ENCODE results near the gene PTN.

PTN gene

GRCh38 chr7:137366995-137367394, 23.5 kb upstream of the PTN start:
- Histone ChIP-seq H3K4me3 (ENCODE audit: control insufficient read depth in 1 of 7, extremely low read depth in 1 of 7, insufficient read depth in 4 of 7, low read depth in 2 of 7, low read length in 6 of 7) (no peak overlapping the region), H3K36me3 (ENCODE audit: control insufficient read depth in 4 of 4, insufficient read depth in 4 of 4, low read length in 3 of 4) (no peaks in the 10 kb centered on the region), H3K27me3 (replicated peaks in 2 of 5; ENCODE audit: control insufficient read depth in 4 of 5, insufficient read depth in 5 of 5, low read length in 4 of 5) (no peaks in the 10 kb centered on the region), H3K4me1 (ENCODE audit: control extremely low read depth in 1 of 4, control insufficient read depth in 4 of 4, insufficient read depth in 4 of 4, low read length in 3 of 4) (no peaks in the 10 kb centered on the region), H3K9me3 (ENCODE audit: control extremely low read depth in 1 of 5, control insufficient read depth in 4 of 5, insufficient read depth in 2 of 5, low read depth in 1 of 5, low read length in 4 of 5) (peaks cover 0 to 2% (median 0%) of the 10 kb centered on the region in 5 experiments), H3K27ac (ENCODE audit: insufficient read depth in 1 of 2, low read depth in 1 of 2, low read length in 2 of 2, poor library complexity in 1 of 2, severe bottlenecking in 2 of 2) (no peak overlapping the region)
- ChIA-PET POLR2A (no interaction called here), CTCF (no interaction called here)
- 89% methylated on average over 4 of the region's 5 CpGs for WGBS (ENCODE audit: insufficient coverage)
- DNase-seq: no peak

GRCh38 chr7:137363683-137364082, 20.1 kb upstream of the PTN start:
- CTCF ChIA-PET: no interaction called here
- POLR2A ChIA-PET: no interaction called here
- 95% methylated on average over 6 of the region's 6 CpGs for WGBS (ENCODE audit: insufficient coverage)
- H3K4me1 ChIP-seq (ENCODE audit: control extremely low read depth in 1 of 4, control insufficient read depth in 4 of 4, insufficient read depth in 4 of 4, low read length in 3 of 4): no peaks in the 10 kb centered on the region
- H3K27ac ChIP-seq (ENCODE audit: insufficient read depth in 1 of 2, low read depth in 1 of 2, low read length in 2 of 2, poor library complexity in 1 of 2, severe bottlenecking in 2 of 2): no peak overlapping the region
- no peak for DNase-seq
- H3K9me3 ChIP-seq (ENCODE audit: control extremely low read depth in 1 of 5, control insufficient read depth in 4 of 5, insufficient read depth in 2 of 5, low read depth in 1 of 5, low read length in 4 of 5): peaks cover 0 to 15% (median 2%) of the 10 kb centered on the region in 5 experiments
- H3K27me3 ChIP-seq (replicated peaks in 2 of 5; ENCODE audit: control insufficient read depth in 4 of 5, insufficient read depth in 5 of 5, low read length in 4 of 5): no peaks in the 10 kb centered on the region
- no peak overlapping the region for H3K4me3 ChIP-seq (ENCODE audit: control insufficient read depth in 1 of 7, extremely low read depth in 1 of 7, insufficient read depth in 4 of 7, low read depth in 2 of 7, low read length in 6 of 7)
- no peaks in the 10 kb centered on the region for H3K36me3 ChIP-seq (ENCODE audit: control insufficient read depth in 4 of 4, insufficient read depth in 4 of 4, low read length in 3 of 4)

DNA sequence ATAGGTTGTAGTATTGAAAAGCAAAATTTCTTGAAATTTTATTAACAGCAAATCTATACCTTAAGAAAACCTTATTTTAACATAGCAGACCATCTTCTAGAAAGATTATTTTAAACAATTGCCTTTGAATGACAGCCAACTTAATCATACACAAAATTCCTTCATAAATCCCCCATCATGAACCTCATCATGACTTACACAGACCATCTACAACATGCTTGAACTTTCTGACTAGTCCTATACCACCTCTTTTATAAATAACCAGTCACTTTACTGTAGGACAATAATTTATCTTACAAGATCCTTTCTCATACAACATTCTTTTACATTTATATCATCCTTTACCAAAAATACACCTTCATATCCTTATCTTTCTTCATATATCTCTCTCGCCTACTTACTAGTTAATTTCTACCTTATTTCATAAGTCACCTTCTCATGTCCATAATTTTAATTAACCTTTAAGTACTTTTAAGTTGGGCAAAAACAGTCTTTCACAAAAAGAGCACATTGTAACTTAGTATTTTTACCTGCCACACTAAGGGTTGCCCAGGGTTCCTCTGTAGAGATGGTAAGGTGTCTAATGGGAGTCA, 16.6 kb upstream of the PTN start:
- CTCF ChIA-PET: no interaction called here
- Histone ChIP-seq H3K36me3 (ENCODE audit: control insufficient read depth in 4 of 4, insufficient read depth in 4 of 4, low read length in 3 of 4) (no peaks in the 10 kb centered on the region), H3K9me3 (ENCODE audit: control extremely low read depth in 1 of 5, control insufficient read depth in 4 of 5, insufficient read depth in 2 of 5, low read depth in 1 of 5, low read length in 4 of 5) (peaks cover 0 to 17% (median 2%) of the 10 kb centered on the region in 5 experiments), H3K27ac (ENCODE audit: insufficient read depth in 1 of 2, low read depth in 1 of 2, low read length in 2 of 2, poor library complexity in 1 of 2, severe bottlenecking in 2 of 2) (no peak overlapping the region), H3K27me3 (replicated peaks in 2 of 5; ENCODE audit: control insufficient read depth in 4 of 5, insufficient read depth in 5 of 5, low read length in 4 of 5) (no peaks in the 10 kb centered on the region), H3K4me3 (ENCODE audit: control insufficient read depth in 1 of 7, extremely low read depth in 1 of 7, insufficient read depth in 4 of 7, low read depth in 2 of 7, low read length in 6 of 7) (no peak overlapping the region), H3K4me1 (ENCODE audit: control extremely low read depth in 1 of 4, control insufficient read depth in 4 of 4, insufficient read depth in 4 of 4, low read length in 3 of 4) (no peaks in the 10 kb centered on the region)
- WGBS (ENCODE audit: insufficient coverage): 20% methylated on average over 1 of the region's 1 CpG
- POLR2A ChIA-PET: no interaction called here
- DNase-seq: no peak

- Histone ChIP-seq H3K9me3 (ENCODE audit: control extremely low read depth in 1 of 5, control insufficient read depth in 4 of 5, insufficient read depth in 2 of 5, low read depth in 1 of 5, low read length in 4 of 5) (peaks cover 0 to 10% (median 0%) of the 10 kb centered on the region in 5 experiments), H3K27ac (ENCODE audit: insufficient read depth in 1 of 2, low read depth in 1 of 2, low read length in 2 of 2, poor library complexity in 1 of 2, severe bottlenecking in 2 of 2) (no peak overlapping the region), H3K4me3 (ENCODE audit: control insufficient read depth in 1 of 7, extremely low read depth in 1 of 7, insufficient read depth in 4 of 7, low read depth in 2 of 7, low read length in 6 of 7) (no peak overlapping the region), H3K36me3 (ENCODE audit: control insufficient read depth in 4 of 4, insufficient read depth in 4 of 4, low read length in 3 of 4) (no peaks in the 10 kb centered on the region), H3K4me1 (ENCODE audit: control extremely low read depth in 1 of 4, control insufficient read depth in 4 of 4, insufficient read depth in 4 of 4, low read length in 3 of 4) (no peaks in the 10 kb centered on the region), H3K27me3 (replicated peaks in 2 of 5; ENCODE audit: control insufficient read depth in 4 of 5, insufficient read depth in 5 of 5, low read length in 4 of 5) (no peaks in the 10 kb centered on the region)
- no peak for DNase-seq
- POLR2A ChIA-PET: no interaction called here
- CTCF ChIA-PET: no interaction called here
Observed at GRCh38 chr7:137354961-137355360, 11.4 kb upstream of the PTN start.

DNA sequence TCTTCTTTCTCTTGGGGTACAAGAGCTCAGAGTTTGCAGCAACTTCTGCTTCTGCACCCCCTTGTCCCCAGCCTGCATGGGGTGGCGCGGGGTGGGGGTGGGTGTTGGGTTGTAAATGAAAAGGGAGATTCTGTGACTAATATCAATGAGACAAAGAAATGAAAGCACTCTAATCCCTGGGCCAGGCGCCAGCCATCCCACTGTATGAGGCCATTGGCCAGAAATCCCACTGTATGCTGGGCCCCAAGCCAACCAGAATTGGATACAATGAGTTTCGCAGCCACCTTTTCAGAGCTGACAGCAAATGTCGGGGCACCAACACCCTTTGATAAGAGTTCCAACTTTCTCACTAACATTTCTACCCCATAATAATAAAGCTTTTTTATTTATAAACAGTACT, 10.9 kb upstream of the PTN start:
- Histone ChIP-seq H3K4me1 (ENCODE audit: control extremely low read depth in 1 of 4, control insufficient read depth in 4 of 4, insufficient read depth in 4 of 4, low read length in 3 of 4) (no peaks in the 10 kb centered on the region), H3K27me3 (replicated peaks in 2 of 5; ENCODE audit: control insufficient read depth in 4 of 5, insufficient read depth in 5 of 5, low read length in 4 of 5) (no peaks in the 10 kb centered on the region), H3K9me3 (ENCODE audit: control extremely low read depth in 1 of 5, control insufficient read depth in 4 of 5, insufficient read depth in 2 of 5, low read depth in 1 of 5, low read length in 4 of 5) (peaks cover 0 to 6% (median 0%) of the 10 kb centered on the region in 5 experiments), H3K36me3 (ENCODE audit: control insufficient read depth in 4 of 4, insufficient read depth in 4 of 4, low read length in 3 of 4) (no peaks in the 10 kb centered on the region), H3K4me3 (ENCODE audit: control insufficient read depth in 1 of 7, extremely low read depth in 1 of 7, insufficient read depth in 4 of 7, low read depth in 2 of 7, low read length in 6 of 7) (no peak overlapping the region), H3K27ac (ENCODE audit: insufficient read depth in 1 of 2, low read depth in 1 of 2, low read length in 2 of 2, poor library complexity in 1 of 2, severe bottlenecking in 2 of 2) (no peak overlapping the region)
- no peak for DNase-seq
- ChIA-PET CTCF (no interaction called here), POLR2A (no interaction called here)
- WGBS (ENCODE audit: insufficient coverage): 75% methylated on average over 4 of the region's 5 CpGs

DNA sequence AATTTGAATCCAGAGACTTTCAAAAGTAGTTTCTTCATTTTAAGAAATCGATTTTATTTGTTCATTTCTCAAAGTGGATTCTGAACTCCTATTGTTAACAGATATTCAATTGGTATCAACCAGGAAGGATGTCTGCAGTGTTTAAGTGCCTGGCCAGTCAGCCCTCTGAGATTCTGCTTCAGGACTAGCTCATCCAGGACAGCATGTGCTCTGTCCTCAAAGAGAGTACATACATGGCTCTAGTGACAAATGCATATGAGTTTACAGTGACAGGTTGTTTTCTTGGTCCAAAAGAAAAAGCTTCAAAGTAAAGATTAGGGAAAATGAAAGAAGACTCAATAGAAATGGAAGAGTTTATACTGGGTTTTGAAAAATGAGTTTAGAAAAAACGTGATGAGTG, 8.4 kb upstream of the PTN start:
- H3K4me3 ChIP-seq (ENCODE audit: control insufficient read depth in 1 of 7, extremely low read depth in 1 of 7, insufficient read depth in 4 of 7, low read depth in 2 of 7, low read length in 6 of 7): no peak overlapping the region
- no peak overlapping the region for H3K27ac ChIP-seq (ENCODE audit: insufficient read depth in 1 of 2, low read depth in 1 of 2, low read length in 2 of 2, poor library complexity in 1 of 2, severe bottlenecking in 2 of 2)
- peaks cover 0 to 1% (median 0%) of the 10 kb centered on the region in 5 experiments for H3K27me3 ChIP-seq (replicated peaks in 2 of 5; ENCODE audit: control insufficient read depth in 4 of 5, insufficient read depth in 5 of 5, low read length in 4 of 5)
- H3K9me3 ChIP-seq (ENCODE audit: control extremely low read depth in 1 of 5, control insufficient read depth in 4 of 5, insufficient read depth in 2 of 5, low read depth in 1 of 5, low read length in 4 of 5): peaks cover 0 to 2% (median 0%) of the 10 kb centered on the region in 5 experiments
- H3K36me3 ChIP-seq (ENCODE audit: control insufficient read depth in 4 of 4, insufficient read depth in 4 of 4, low read length in 3 of 4): no peaks in the 10 kb centered on the region
- no peak for DNase-seq
- H3K4me1 ChIP-seq (ENCODE audit: control extremely low read depth in 1 of 4, control insufficient read depth in 4 of 4, insufficient read depth in 4 of 4, low read length in 3 of 4): no peaks in the 10 kb centered on the region
- CTCF ChIA-PET: no interaction called here
- 79% methylated on average over 2 of the region's 2 CpGs for WGBS (ENCODE audit: insufficient coverage)
- POLR2A ChIA-PET: interaction anchor here (0.6 kb wide), 1 partner anchor 14 kb away, joined by 3 read pairs; no protein-coding TSS in a partner anchor

DNA sequence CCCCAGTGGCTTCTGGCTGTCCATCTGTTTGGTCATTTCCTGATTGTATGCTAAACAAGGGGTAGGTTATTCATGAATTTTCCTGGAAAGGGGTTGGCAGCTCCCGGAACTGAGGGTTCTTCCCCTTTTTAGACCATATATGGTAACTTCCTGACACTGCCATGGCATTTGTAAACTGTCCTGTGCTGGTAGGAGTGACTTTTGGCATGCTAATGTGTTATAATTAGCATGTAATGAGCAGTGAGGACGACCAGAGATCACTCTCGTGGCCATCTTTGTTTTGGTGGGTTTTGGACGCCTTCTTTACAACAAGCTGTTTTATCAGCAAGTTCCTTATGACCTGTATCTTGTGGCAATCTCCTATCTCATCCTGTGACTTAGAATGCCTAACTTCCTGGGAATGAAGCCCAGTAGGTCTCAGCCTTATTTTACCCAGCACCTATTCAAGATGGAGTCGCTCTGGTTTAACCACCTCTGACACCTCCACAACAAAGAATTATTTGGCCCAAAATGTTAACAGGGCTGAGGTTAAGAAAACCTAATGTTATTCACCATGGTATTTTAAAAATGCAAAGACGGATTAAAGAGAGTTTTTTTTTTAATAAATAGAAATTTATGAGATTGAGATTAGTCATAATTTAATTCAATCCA, 2.4 kb upstream of the PTN start:
- Histone ChIP-seq H3K36me3 (ENCODE audit: control insufficient read depth in 4 of 4, insufficient read depth in 4 of 4, low read length in 3 of 4) (no peaks in the 10 kb centered on the region), H3K27ac (ENCODE audit: insufficient read depth in 1 of 2, low read depth in 1 of 2, low read length in 2 of 2, poor library complexity in 1 of 2, severe bottlenecking in 2 of 2) (no peak overlapping the region), H3K4me1 (ENCODE audit: control extremely low read depth in 1 of 4, control insufficient read depth in 4 of 4, insufficient read depth in 4 of 4, low read length in 3 of 4) (no peaks in the 10 kb centered on the region), H3K4me3 (ENCODE audit: control insufficient read depth in 1 of 7, extremely low read depth in 1 of 7, insufficient read depth in 4 of 7, low read depth in 2 of 7, low read length in 6 of 7) (no peak overlapping the region), H3K9me3 (ENCODE audit: control extremely low read depth in 1 of 5, control insufficient read depth in 4 of 5, insufficient read depth in 2 of 5, low read depth in 1 of 5, low read length in 4 of 5) (no peaks in the 10 kb centered on the region), H3K27me3 (replicated peaks in 2 of 5; ENCODE audit: control insufficient read depth in 4 of 5, insufficient read depth in 5 of 5, low read length in 4 of 5) (peaks cover 5 to 37% (median 16%) of the 10 kb centered on the region in 5 experiments)
- POLR2A ChIA-PET: no interaction called here
- DNase-seq: peak in 1 of 3 donors; percentile 0
- CTCF ChIA-PET: no interaction called here
- 42% methylated on average over 4 of the region's 6 CpGs for whole genome bisulfite sequencing (ENCODE audit: insufficient coverage)
